HG03108 (cell line): ENCODE data around the gene DVL2.

Experiments used
- ATAC-seq: cut with Tn5 transposase; IDR thresholded peaks from one replicate; pipeline ENCODE4 v1.9.1; 2021; ENCODE audit warnings: moderate library complexity; ENCODE audit not compliant: unreplicated experiment

Gene DVL2

GRCh38 chr17:7234083-7234951 lies at the start of gene DVL2:
Gene DVL2, minus strand, starts transcription at chr17:7234517. Its CDS starts 255 bp downstream, at chr17:7234262.
- ATAC-seq, result peak; percentile 44

GRCh38 chr17:7283471-7284216 lies 49.3 kb upstream of the DVL2 start:
- no peak for ATAC-seq

GRCh38 chr17:7282752-7283321 lies 48.5 kb upstream of the DVL2 start:
- no peak for ATAC-seq

- no peak for ATAC-seq
These were observed 47.8 kb upstream of the DVL2 start for GRCh38 chr17:7281953-7282751.

GRCh38 chr17:7281074-7281952 lies 47.0 kb upstream of the DVL2 start, which contains the start of gene SLC2A4:
Gene SLC2A4, plus strand, starts transcription at chr17:7281718. Its CDS starts 217 bp downstream, at chr17:7281935.
- ATAC-seq, result peak; percentile 53

- ATAC-seq, result peak; percentile 60
These were observed 46.3 kb upstream of the DVL2 start for GRCh38 chr17:7280519-7281073.

- no peak for ATAC-seq
These were observed 45.1 kb upstream of the DVL2 start for GRCh38 chr17:7279448-7279847.

GRCh38 chr17:7266784-7267183 lies 32.5 kb upstream of the DVL2 start:
- no peak for ATAC-seq

- ATAC-seq, result no peak
These were observed 29.4 kb upstream of the DVL2 start for GRCh38 chr17:7263801-7264078.

GRCh38 chr17:7262935-7263800 lies 28.9 kb upstream of the DVL2 start:
- ATAC-seq, result no peak

GRCh38 chr17:7262192-7262934 lies 28.0 kb upstream of the DVL2 start, which contains the start of gene CLDN7:
Gene CLDN7, minus strand, starts transcription at chr17:7262478. Its CDS starts 435 bp downstream, at chr17:7262043.
- ATAC-seq, result no peak

- ATAC-seq, result no peak
These were observed 27.3 kb upstream of the DVL2 start for GRCh38 chr17:7261379-7262191.

GRCh38 chr17:7260651-7261378 lies 26.5 kb upstream of the DVL2 start:
- no peak for ATAC-seq

- ATAC-seq, result no peak
These were observed 25.8 kb upstream of the DVL2 start for GRCh38 chr17:7260151-7260550.

- no peak for ATAC-seq
These were observed 25.2 kb upstream of the DVL2 start for GRCh38 chr17:7259555-7259889.

- ATAC-seq, result no peak
These were observed 24.6 kb upstream of the DVL2 start for GRCh38 chr17:7258731-7259554.
